Breast epithelium (tissue), 3 donors: ENCODE data around the gene ADAMTS18.

Experiments used
- POLR2A ChIP-seq: fragments of 450-650 bp; IDR thresholded peaks from one replicate; pipeline ENCODE4 v1.6.1; 2016; ENCODE audit warnings: antibody characterized with exemption, mild to moderate bottlenecking, moderate library complexity
- POLR2AphosphoS5 ChIP-seq, 3 donors: sonication (generic); formaldehyde crosslinking; IDR thresholded peaks; one replicate each; pipeline ENCODE4 v1.6.1; 2017; ENCODE audit warnings: antibody characterized with exemption in 3 of 3
- TF ChIP-seq, protein P1 (sequence below), 3 donors: fragments of 450-650 bp; IDR thresholded peaks; one replicate each; pipeline ENCODE4 v1.5.1; 2016 to 2017; ENCODE audit warnings: antibody characterized with exemption in 3 of 3, mild to moderate bottlenecking in 3 of 3, moderate library complexity in 3 of 3

DNA sequence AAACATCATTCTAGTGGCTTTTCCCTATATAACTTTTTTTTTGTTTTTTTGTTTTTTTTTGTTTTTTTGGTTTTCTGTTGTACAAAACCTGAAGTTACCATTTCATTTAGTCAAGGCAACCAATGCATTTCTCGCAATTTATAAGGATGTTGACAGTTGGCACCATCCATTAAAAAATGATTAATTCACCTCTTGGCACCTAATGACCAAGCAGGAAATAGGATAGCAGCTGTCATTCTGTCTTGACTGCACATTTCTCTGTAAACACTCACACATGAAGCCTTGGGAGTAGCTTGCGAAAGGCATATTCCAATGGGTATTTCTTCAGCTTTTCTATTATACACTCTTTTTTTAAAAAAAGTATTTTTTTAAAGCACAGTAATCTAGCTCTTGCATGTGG is 158.2 kb downstream of the ADAMTS18 start:
- TF ChIP-seq, protein P1, sequence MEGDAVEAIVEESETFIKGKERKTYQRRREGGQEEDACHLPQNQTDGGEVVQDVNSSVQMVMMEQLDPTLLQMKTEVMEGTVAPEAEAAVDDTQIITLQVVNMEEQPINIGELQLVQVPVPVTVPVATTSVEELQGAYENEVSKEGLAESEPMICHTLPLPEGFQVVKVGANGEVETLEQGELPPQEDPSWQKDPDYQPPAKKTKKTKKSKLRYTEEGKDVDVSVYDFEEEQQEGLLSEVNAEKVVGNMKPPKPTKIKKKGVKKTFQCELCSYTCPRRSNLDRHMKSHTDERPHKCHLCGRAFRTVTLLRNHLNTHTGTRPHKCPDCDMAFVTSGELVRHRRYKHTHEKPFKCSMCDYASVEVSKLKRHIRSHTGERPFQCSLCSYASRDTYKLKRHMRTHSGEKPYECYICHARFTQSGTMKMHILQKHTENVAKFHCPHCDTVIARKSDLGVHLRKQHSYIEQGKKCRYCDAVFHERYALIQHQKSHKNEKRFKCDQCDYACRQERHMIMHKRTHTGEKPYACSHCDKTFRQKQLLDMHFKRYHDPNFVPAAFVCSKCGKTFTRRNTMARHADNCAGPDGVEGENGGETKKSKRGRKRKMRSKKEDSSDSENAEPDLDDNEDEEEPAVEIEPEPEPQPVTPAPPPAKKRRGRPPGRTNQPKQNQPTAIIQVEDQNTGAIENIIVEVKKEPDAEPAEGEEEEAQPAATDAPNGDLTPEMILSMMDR (IDR thresholded peaks at IDR 0.05): no peak
- TF ChIP-seq POLR2AphosphoS5 (IDR thresholded peaks at IDR 0.05) (no peak), POLR2A (no peak)
